ENCODE measurements around the gene ULK4.

ULK4 gene

DNA sequence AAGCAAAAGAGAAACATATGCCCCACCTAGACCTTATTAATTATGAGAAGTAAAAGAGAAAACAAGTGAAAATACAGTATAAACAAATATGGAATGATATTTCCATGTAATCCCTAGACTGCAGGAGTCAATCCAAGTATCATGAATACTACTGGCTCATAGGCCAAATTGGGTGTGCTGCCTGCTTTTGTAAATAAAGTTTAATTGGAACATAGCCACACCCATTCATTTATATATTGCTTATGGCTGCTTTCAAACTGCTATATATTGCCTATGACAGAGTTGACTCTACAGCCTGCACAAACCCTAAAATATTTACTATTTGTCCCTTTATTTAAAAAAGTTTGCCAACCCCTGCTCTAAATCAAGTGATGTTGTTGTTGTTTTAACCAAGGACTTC lies 5.3 kb downstream of the ULK4 start:
- no peak overlapping the region for H3K27ac ChIP-seq (ENCODE audit: low read depth, low read length)
- H3K9me2 ChIP-seq (replicated peaks; ENCODE audit: insufficient read depth, low read length), result no peaks in the 10 kb centered on the region
- 0 out of 2 replicates have a peak, but pooled peaks cover 3% of the 10 kb centered on the region for H3F3A ChIP-seq (ENCODE audit: insufficient read depth)
- H3K79me2 ChIP-seq (ENCODE audit: insufficient read depth, low read length), result 0 out of 2 replicates have a peak, but pooled peaks cover 4% of the 10 kb centered on the region
- H2AFZ ChIP-seq (ENCODE audit: low read depth, low read length, severe bottlenecking), result no peak overlapping the region
- no peaks in the 10 kb centered on the region for H4K20me1 ChIP-seq (ENCODE audit: low read depth, low read length)
- TF ChIP-seq, protein P1, sequence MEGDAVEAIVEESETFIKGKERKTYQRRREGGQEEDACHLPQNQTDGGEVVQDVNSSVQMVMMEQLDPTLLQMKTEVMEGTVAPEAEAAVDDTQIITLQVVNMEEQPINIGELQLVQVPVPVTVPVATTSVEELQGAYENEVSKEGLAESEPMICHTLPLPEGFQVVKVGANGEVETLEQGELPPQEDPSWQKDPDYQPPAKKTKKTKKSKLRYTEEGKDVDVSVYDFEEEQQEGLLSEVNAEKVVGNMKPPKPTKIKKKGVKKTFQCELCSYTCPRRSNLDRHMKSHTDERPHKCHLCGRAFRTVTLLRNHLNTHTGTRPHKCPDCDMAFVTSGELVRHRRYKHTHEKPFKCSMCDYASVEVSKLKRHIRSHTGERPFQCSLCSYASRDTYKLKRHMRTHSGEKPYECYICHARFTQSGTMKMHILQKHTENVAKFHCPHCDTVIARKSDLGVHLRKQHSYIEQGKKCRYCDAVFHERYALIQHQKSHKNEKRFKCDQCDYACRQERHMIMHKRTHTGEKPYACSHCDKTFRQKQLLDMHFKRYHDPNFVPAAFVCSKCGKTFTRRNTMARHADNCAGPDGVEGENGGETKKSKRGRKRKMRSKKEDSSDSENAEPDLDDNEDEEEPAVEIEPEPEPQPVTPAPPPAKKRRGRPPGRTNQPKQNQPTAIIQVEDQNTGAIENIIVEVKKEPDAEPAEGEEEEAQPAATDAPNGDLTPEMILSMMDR (IDR thresholded peaks at IDR 0.05; ENCODE audit: insufficient read depth, low read length, poor library complexity, severe bottlenecking), result no peak
- no peak for TF ChIP-seq EZH2phosphoT487 (conservative IDR thresholded peaks at IDR 0.05; ENCODE audit: low read length)
- no peaks in the 10 kb centered on the region for H3K36me3 ChIP-seq (ENCODE audit: low read length)
- no peak overlapping the region for H3K9ac ChIP-seq (ENCODE audit: low read length)
- no peaks in the 10 kb centered on the region for H3K27me3 ChIP-seq (ENCODE audit: low read length)
- H3K9me3 ChIP-seq (ENCODE audit: insufficient read depth, low read length), result no peaks in the 10 kb centered on the region
- no peak overlapping the region for H3K4me3 ChIP-seq (ENCODE audit: insufficient read depth, low read length, poor library complexity, severe bottlenecking)
- no peak overlapping the region for H3K4me2 ChIP-seq (ENCODE audit: low read depth, low read length, poor library complexity, severe bottlenecking)

DNA sequence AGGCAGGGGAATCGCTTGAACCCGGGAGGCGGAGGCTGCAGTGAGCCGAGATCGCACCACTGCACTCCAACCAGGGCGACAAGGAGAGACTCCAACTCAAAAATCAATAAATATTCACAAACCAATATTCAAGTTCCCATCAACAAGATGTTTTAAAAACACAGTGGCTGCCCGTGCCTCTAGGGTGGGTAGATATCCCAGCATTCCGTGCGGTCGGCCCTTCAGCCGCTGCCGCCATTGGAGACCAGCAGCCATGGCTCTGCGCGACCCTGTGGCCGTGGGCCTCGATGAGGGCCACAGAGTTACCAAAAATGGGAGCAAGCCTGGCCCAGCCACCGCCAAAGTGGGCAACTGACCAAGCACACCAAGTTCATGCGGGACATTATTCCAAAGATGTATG lies 6.7 kb downstream of the ULK4 start:
- no peak overlapping the region for H3K27ac ChIP-seq (ENCODE audit: low read depth, low read length)
- no peaks in the 10 kb centered on the region for H3K36me3 ChIP-seq (ENCODE audit: low read length)
- no peaks in the 10 kb centered on the region for H4K20me1 ChIP-seq (ENCODE audit: low read depth, low read length)
- H3K9me3 ChIP-seq (ENCODE audit: insufficient read depth, low read length), result no peaks in the 10 kb centered on the region
- no peak overlapping the region for H3K4me3 ChIP-seq (ENCODE audit: insufficient read depth, low read length, poor library complexity, severe bottlenecking)
- TF ChIP-seq EZH2phosphoT487 (conservative IDR thresholded peaks at IDR 0.05; ENCODE audit: low read length), result no peak
- TF ChIP-seq, protein P1 (IDR thresholded peaks at IDR 0.05; ENCODE audit: insufficient read depth, low read length, poor library complexity, severe bottlenecking), result no peak
- H3K79me2 ChIP-seq (ENCODE audit: insufficient read depth, low read length), result 0 out of 2 replicates have a peak, but pooled peaks cover 3% of the 10 kb centered on the region
- H3K9me2 ChIP-seq (replicated peaks; ENCODE audit: insufficient read depth, low read length), result no peaks in the 10 kb centered on the region
- H2AFZ ChIP-seq (ENCODE audit: low read depth, low read length, severe bottlenecking), result no peak overlapping the region
- 0 out of 2 replicates have a peak, but pooled peaks cover 3% of the 10 kb centered on the region for H3F3A ChIP-seq (ENCODE audit: insufficient read depth)
- H3K9ac ChIP-seq (ENCODE audit: low read length), result no peak overlapping the region
- no peaks in the 10 kb centered on the region for H3K27me3 ChIP-seq (ENCODE audit: low read length)
- H3K4me2 ChIP-seq (ENCODE audit: low read depth, low read length, poor library complexity, severe bottlenecking), result no peak overlapping the region

- Histone ChIP-seq H3K36me3 (ENCODE audit: low read length) (no peaks in the 10 kb centered on the region), H3K9ac (ENCODE audit: low read length) (no peak overlapping the region), H4K20me1 (ENCODE audit: low read depth, low read length) (no peaks in the 10 kb centered on the region), H3K27ac (ENCODE audit: low read depth, low read length) (no peak overlapping the region), H3K4me2 (ENCODE audit: low read depth, low read length, poor library complexity, severe bottlenecking) (no peak overlapping the region), H3K9me2 (replicated peaks; ENCODE audit: insufficient read depth, low read length) (no peaks in the 10 kb centered on the region), H2AFZ (ENCODE audit: low read depth, low read length, severe bottlenecking) (no peak overlapping the region), H3K9me3 (ENCODE audit: insufficient read depth, low read length) (no peaks in the 10 kb centered on the region), H3K79me2 (ENCODE audit: insufficient read depth, low read length) (no peaks in the 10 kb centered on the region), H3K27me3 (ENCODE audit: low read length) (no peaks in the 10 kb centered on the region), H3K4me3 (ENCODE audit: insufficient read depth, low read length, poor library complexity, severe bottlenecking) (no peak overlapping the region), H3F3A (ENCODE audit: insufficient read depth) (no peaks in the 10 kb centered on the region)
- no peak for TF ChIP-seq EZH2phosphoT487 (conservative IDR thresholded peaks at IDR 0.05; ENCODE audit: low read length)
- TF ChIP-seq, protein P1 (IDR thresholded peaks at IDR 0.05; ENCODE audit: insufficient read depth, low read length, poor library complexity, severe bottlenecking), result no peak
Measured at GRCh38 chr3:41943311-41943843, 18.5 kb downstream of the ULK4 start.

All from SU-DHL-6 (cell line).